DOHH2 (cell line): ENCODE measurements around the gene ADCY3.

ENCODE experiments used
- EZH2phosphoT487 ChIP-seq: fragments of 200-600 bp; sonication (generic); IDR thresholded peaks from 2 replicates; pipeline ENCODE4 v1.6.1; 2017; ENCODE audit warnings: borderline replicate concordance, mild to moderate bottlenecking, antibody characterized with exemption, low read length, moderate library complexity, mixed read lengths
- TF ChIP-seq, protein P1 (sequence below): fragments of 200-600 bp; sonication (generic); IDR thresholded peaks from one replicate; pipeline ENCODE4 v1.5.1; 2014; ENCODE audit warnings: antibody characterized with exemption, mild to moderate bottlenecking, low read depth, low read length; ENCODE audit not compliant: poor library complexity, severe bottlenecking

- TF ChIP-seq, protein P1, sequence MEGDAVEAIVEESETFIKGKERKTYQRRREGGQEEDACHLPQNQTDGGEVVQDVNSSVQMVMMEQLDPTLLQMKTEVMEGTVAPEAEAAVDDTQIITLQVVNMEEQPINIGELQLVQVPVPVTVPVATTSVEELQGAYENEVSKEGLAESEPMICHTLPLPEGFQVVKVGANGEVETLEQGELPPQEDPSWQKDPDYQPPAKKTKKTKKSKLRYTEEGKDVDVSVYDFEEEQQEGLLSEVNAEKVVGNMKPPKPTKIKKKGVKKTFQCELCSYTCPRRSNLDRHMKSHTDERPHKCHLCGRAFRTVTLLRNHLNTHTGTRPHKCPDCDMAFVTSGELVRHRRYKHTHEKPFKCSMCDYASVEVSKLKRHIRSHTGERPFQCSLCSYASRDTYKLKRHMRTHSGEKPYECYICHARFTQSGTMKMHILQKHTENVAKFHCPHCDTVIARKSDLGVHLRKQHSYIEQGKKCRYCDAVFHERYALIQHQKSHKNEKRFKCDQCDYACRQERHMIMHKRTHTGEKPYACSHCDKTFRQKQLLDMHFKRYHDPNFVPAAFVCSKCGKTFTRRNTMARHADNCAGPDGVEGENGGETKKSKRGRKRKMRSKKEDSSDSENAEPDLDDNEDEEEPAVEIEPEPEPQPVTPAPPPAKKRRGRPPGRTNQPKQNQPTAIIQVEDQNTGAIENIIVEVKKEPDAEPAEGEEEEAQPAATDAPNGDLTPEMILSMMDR = no peak
- no peak for TF ChIP-seq EZH2phosphoT487
Measured at GRCh38 chr2:24910245-24910644, 9.8 kb downstream of the ADCY3 start.
